ENCODE measurements around the gene IFNL1.

GRCh38 chr19:39299832-39300231 is 3.6 kb downstream of the IFNL1 start:
- TF ChIP-seq CTCF (IDR thresholded peaks at IDR 0.05; ENCODE audit: low read length) (no peak), EZH2 (IDR thresholded peaks at IDR 0.05; ENCODE audit: borderline replicate concordance, low read length) (no peak)

Measured in OCI-LY1 (cell line).